H1 (cell line): ENCODE results near the gene CCT4. TPM values are rescaled to one million over a fixed set of nuclear protein-coding genes. Genes with fewer than 3 reads are reported as not detected.

Experiments used
- CTCF ChIA-PET: fragments of 300-600 bp; sonication (Branson Sonifier 250); formaldehyde crosslinking; loops from one replicate; lab custom pipeline; 2021; ENCODE audit not compliant: partially characterized antibody; lab: Charles Lee
- POLR2A ChIA-PET: fragments of 300-600 bp; sonication (Branson Sonifier 250); formaldehyde crosslinking; loops from one replicate; lab custom pipeline; 2021; ENCODE audit warnings: inconsistent platforms; ENCODE audit not compliant: partially characterized antibody; lab: Charles Lee
- DNase-seq, 2 experiments: peaks; one replicate each; pipeline versions ENCODE4 v3.0.0 to v3.0.0-alpha.2; 2010 to 2022; ENCODE audit warnings: low spot score in 2 of 2, low read depth in 1 of 2, mixed read lengths in 1 of 2
- FAIRE-seq: peaks from 2 replicates; lab custom pipeline; 2011; peaks lifted over from hg19 to GRCh38; lab: Jason Lieb, UNC
- H2AFZ ChIP-seq: 2 replicates; pipeline ENCODE4 v1.8.1; 2012; ENCODE audit warnings: low read length, inconsistent platforms
- H2AK5ac ChIP-seq: 2 replicates; pipeline ENCODE4 v1.6.1; 2013; ENCODE audit warnings: low read depth, low read length
- H2BK120ac ChIP-seq: replicated peaks from 2 replicates; pipeline ENCODE3; 2013; ENCODE audit warnings: low read depth, low read length, inconsistent platforms
- H2BK12ac ChIP-seq: 2 replicates; pipeline ENCODE4 v1.6.1; 2013; ENCODE audit warnings: low read depth, low read length
- H2BK15ac ChIP-seq: 2 replicates; pipeline ENCODE4 v1.6.1; 2013; ENCODE audit warnings: low read length
- H2BK20ac ChIP-seq: 2 replicates; pipeline ENCODE4 v1.6.1; 2013; ENCODE audit warnings: low read length
- H2BK5ac ChIP-seq: 2 replicates; pipeline ENCODE4 v1.6.1; 2013; ENCODE audit warnings: low read depth, low read length
- H3K14ac ChIP-seq: 2 replicates; pipeline ENCODE4 v1.6.1; 2013; ENCODE audit warnings: inconsistent platforms; ENCODE audit not compliant: insufficient read length
- H3K18ac ChIP-seq: 2 replicates; pipeline ENCODE4 v1.6.1; 2013; ENCODE audit warnings: low read length; ENCODE audit errors: extremely low read depth
- H3K23ac ChIP-seq: 2 replicates; pipeline ENCODE4 v1.6.1; 2013; ENCODE audit warnings: inconsistent platforms; ENCODE audit not compliant: insufficient read length
- H3K23me2 ChIP-seq: 2 replicates; pipeline ENCODE4 v1.6.1; 2013; ENCODE audit warnings: low read depth, low read length
- H3K27ac ChIP-seq: 2 replicates; pipeline ENCODE4 v1.6.1; 2011; ENCODE audit warnings: low read depth, low read length, inconsistent platforms
- H3K27me3 ChIP-seq, 4 experiments: replicated peaks in 1 of 4; 1 replicate in 1 of 4; 2 replicates in 3 of 4; pipeline versions ENCODE4 v1.6.1 to v1.8.1; 2011 to 2013; ENCODE audit warnings: low read length in 3 of 4, mild to moderate bottlenecking in 3 of 4, inconsistent platforms in 2 of 4, mixed read lengths in 2 of 4, moderate library complexity in 1 of 4; ENCODE audit not compliant: control insufficient read depth in 3 of 4, insufficient read depth in 3 of 4; ENCODE audit errors: extremely low read depth in 1 of 4
- H3K36me3 ChIP-seq, 4 experiments: 2 replicates each; pipeline versions ENCODE4 v1.6.1 to v1.8.1; 2011 to 2013; ENCODE audit warnings: mild to moderate bottlenecking in 4 of 4, low read length in 3 of 4, moderate library complexity in 2 of 4, control low read depth in 1 of 4, inconsistent platforms in 1 of 4; ENCODE audit not compliant: insufficient read depth in 4 of 4, control insufficient read depth in 2 of 4
- H3K4ac ChIP-seq: replicated peaks from 2 replicates; pipeline ENCODE3; 2013; ENCODE audit warnings: low read length, low read depth, mixed read lengths, inconsistent platforms; ENCODE audit not compliant: insufficient read length
- H3K4me1 ChIP-seq, 4 experiments: replicated peaks in 1 of 4; 1 replicate in 1 of 4; 2 replicates in 3 of 4; pipeline versions ENCODE4 v1.6.1 to v1.8.1; 2011 to 2013; ENCODE audit warnings: low read length in 3 of 4, inconsistent platforms in 2 of 4, mixed read lengths in 1 of 4; ENCODE audit not compliant: insufficient read depth in 4 of 4, control insufficient read depth in 3 of 4
- H3K4me2 ChIP-seq, 2 experiments: 2 replicates each; pipeline versions ENCODE4 v1.6.1 to v1.8.1; 2011 to 2013; ENCODE audit warnings: low read depth in 2 of 2, low read length in 2 of 2, control low read depth in 1 of 2, inconsistent platforms in 1 of 2, mild to moderate bottlenecking in 1 of 2; ENCODE audit not compliant: insufficient read depth in 1 of 2
- H3K4me3 ChIP-seq, 4 experiments: fragments of 200-600, 300-600 bp in 1 of 4; sonication (generic), shearing (Covaris generic), sonication (Bioruptor Twin) in 1 of 4; 2 replicates each; pipeline versions ENCODE4 v1.5.1 to v1.8.1; 2011 to 2016; ENCODE audit warnings: low read length in 4 of 4, low read depth in 3 of 4, control low read depth in 2 of 4, inconsistent platforms in 2 of 4, mild to moderate bottlenecking in 2 of 4, mixed read lengths in 1 of 4, moderate library complexity in 1 of 4; ENCODE audit not compliant: insufficient read depth in 2 of 4; ENCODE audit errors: extremely low read depth in 1 of 4
- H3K56ac ChIP-seq: replicated peaks from 2 replicates; pipeline ENCODE3; 2013; ENCODE audit warnings: low read depth, mild to moderate bottlenecking, mixed read lengths, low read length, inconsistent platforms; ENCODE audit not compliant: insufficient read length
- H3K79me1 ChIP-seq: 2 replicates; pipeline ENCODE4 v1.6.1; 2013; ENCODE audit warnings: low read depth, low read length, control low read depth
- H3K79me2 ChIP-seq, 2 experiments: 2 replicates each; pipeline versions ENCODE4 v1.6.1 to v1.8.1; 2012 to 2013; ENCODE audit warnings: low read length in 2 of 2, mild to moderate bottlenecking in 2 of 2, inconsistent platforms in 1 of 2; ENCODE audit not compliant: insufficient read depth in 2 of 2, control insufficient read depth in 1 of 2
- H3K9ac ChIP-seq, 4 experiments: replicated peaks in 1 of 4; 1 replicate in 1 of 4; 2 replicates in 3 of 4; pipeline versions ENCODE4 v1.6.1 to v1.8.1; 2011 to 2013; ENCODE audit warnings: low read depth in 3 of 4, low read length in 3 of 4, control low read depth in 2 of 4, mild to moderate bottlenecking in 2 of 4, moderate library complexity in 2 of 4, inconsistent platforms in 1 of 4; ENCODE audit errors: extremely low read depth in 1 of 4
- H3K9me3 ChIP-seq, 2 experiments: 2 replicates each; pipeline versions ENCODE4 v1.6.1 to v1.8.1; 2012 to 2013; ENCODE audit warnings: mild to moderate bottlenecking in 2 of 2, moderate library complexity in 2 of 2, control low read depth in 1 of 2, inconsistent platforms in 1 of 2, low read depth in 1 of 2, low read length in 1 of 2, mixed read lengths in 1 of 2; ENCODE audit not compliant: insufficient read depth in 2 of 2
- H4K20me1 ChIP-seq, 2 experiments: replicated peaks in 1 of 2; 2 replicates each; pipeline versions ENCODE3 to v1.8.1; 2011 to 2013; ENCODE audit warnings: inconsistent platforms in 2 of 2, low read length in 2 of 2, mild to moderate bottlenecking in 1 of 2; ENCODE audit not compliant: insufficient read depth in 2 of 2, control insufficient read depth in 1 of 2
- H4K5ac ChIP-seq: 2 replicates; pipeline ENCODE4 v1.6.1; 2013; ENCODE audit warnings: low read length, low read depth, mixed read lengths, inconsistent platforms; ENCODE audit not compliant: insufficient read length
- H4K8ac ChIP-seq: 2 replicates; pipeline ENCODE4 v1.8.0; 2013; ENCODE audit warnings: mild to moderate bottlenecking, moderate library complexity, low read length, inconsistent platforms; ENCODE audit not compliant: insufficient read depth; ENCODE audit errors: extremely low read depth
- H4K91ac ChIP-seq: replicated peaks from 2 replicates; pipeline ENCODE3; 2013; ENCODE audit warnings: low read length, mixed read lengths, inconsistent platforms; ENCODE audit not compliant: insufficient read length
- ATF2 ChIP-seq: IDR thresholded peaks from 2 replicates; pipeline ENCODE4 v1.6.1; 2012; ENCODE audit warnings: low read length, inconsistent platforms
- CBX8 ChIP-seq: fragments of 300-800, 300-1000 bp; sonication (generic); IDR thresholded peaks from 2 replicates; pipeline ENCODE4 v1.7.1; 2016; ENCODE audit warnings: low read depth, low read length, borderline replicate concordance
- CHD1 ChIP-seq: IDR thresholded peaks from 2 replicates; pipeline ENCODE4 v1.6.1; 2012; ENCODE audit warnings: low read depth, low read length, improper control_type of control experiment
- CREB1 ChIP-seq: IDR thresholded peaks from 2 replicates; pipeline ENCODE4 v1.6.1; 2012; ENCODE audit warnings: inconsistent platforms
- RFX5 ChIP-seq: IDR thresholded peaks from 2 replicates; pipeline ENCODE4 v1.6.1; 2011; ENCODE audit warnings: low read depth, low read length, improper control_type of control experiment, borderline replicate concordance
- RNF2 ChIP-seq: fragments of 200-900, 300-1000 bp; sonication (generic); IDR thresholded peaks from 2 replicates; pipeline ENCODE4 v1.7.1; 2016; ENCODE audit warnings: borderline replicate concordance, low read depth, mild to moderate bottlenecking, antibody characterized with exemption, low read length; ENCODE audit not compliant: poor library complexity, severe bottlenecking; ENCODE audit errors: missing control alignments
- RXRA ChIP-seq: IDR thresholded peaks from 2 replicates; pipeline ENCODE4 v1.6.1; 2011; ENCODE audit warnings: low read depth, mild to moderate bottlenecking, low read length, moderate library complexity; ENCODE audit not compliant: insufficient read depth
- SIN3A ChIP-seq, 2 experiments: IDR thresholded peaks in 1 of 2; conservative IDR thresholded peaks in 1 of 2; 2 replicates each; pipeline ENCODE4 v1.6.1; 2011 to 2012; ENCODE audit warnings: low read length in 2 of 2, improper control_type of control experiment in 1 of 2, low read depth in 1 of 2, mild to moderate bottlenecking in 1 of 2
- SP1 ChIP-seq: IDR thresholded peaks from 2 replicates; pipeline ENCODE4 v1.6.1; 2011; ENCODE audit warnings: low read depth, low read length
- TAF7 ChIP-seq: optimal IDR thresholded peaks from 2 replicates; pipeline ENCODE3; 2011; ENCODE audit warnings: low read depth, mild to moderate bottlenecking, inconsistent platforms, low read length, moderate library complexity, borderline replicate concordance
- TBP ChIP-seq: IDR thresholded peaks from 2 replicates; pipeline ENCODE4 v1.6.1; 2011; ENCODE audit warnings: low read depth, low read length, improper control_type of control experiment
- YY1 ChIP-seq: IDR thresholded peaks from 2 replicates; pipeline ENCODE4 v1.6.1; 2011; ENCODE audit warnings: low read depth, mild to moderate bottlenecking, low read length
- ZNF274 ChIP-seq: IDR thresholded peaks from 2 replicates; pipeline ENCODE4 v1.7.0; 2012; ENCODE audit warnings: low read length, borderline replicate concordance; ENCODE audit errors: extremely low read depth
- polyA plus RNA-seq, 7 experiments: library from polyadenylated mRNA; depleted of rRNA in 3 of 7; stranded (reverse) in 5 of 7; unstranded in 2 of 7; fragments of >200 nt in 5 of 7; fragments of 200-250 nt in 2 of 7; gene quantifications; 1 replicate in 5 of 7; 2 replicates in 1 of 7; 4 replicates in 1 of 7; pipeline versions ENCODE4 v1.2.1 to v1.2.3, GENCODE V29; 2011 to 2013; ENCODE audit warnings: missing spikeins in 2 of 7, mixed read lengths in 2 of 7
- total RNA-seq: library from RNA; stranded (reverse); fragmentation: NEBNext Ultra II Directional; extraction: Animal tissue kit (Norgen Biotek cat#: 25700); gene quantifications from 2 replicates; pipeline ENCODE4 v1.2.1, GENCODE V29; 2021

The CCT4 gene
- total and polyA plus RNA-seq, 2 of the 8 experiments (the other 6 are each of a cell fraction or from before 2014, with no cell fraction given) = 129 to 359 TPM

DNA sequence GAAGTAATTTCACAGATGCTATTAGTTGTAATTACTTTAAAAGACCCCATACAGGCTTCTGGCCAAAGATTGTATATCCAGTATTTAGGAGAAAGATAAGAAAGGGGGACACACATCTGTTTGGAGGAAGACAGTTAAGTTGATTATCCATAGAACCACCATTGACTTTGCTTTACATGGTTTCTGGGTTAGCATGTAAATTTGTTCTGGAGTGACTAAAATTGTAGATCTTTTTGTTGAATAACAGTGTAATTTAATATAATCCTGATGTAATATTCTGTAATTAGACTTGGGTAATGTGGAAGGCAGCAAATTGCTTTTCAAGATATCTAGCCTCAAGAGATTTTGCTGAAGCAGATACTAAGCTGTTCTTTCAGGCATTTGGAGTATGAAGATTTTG lies 34.3 kb upstream of the CCT4 start:
- H2BK5ac ChIP-seq = no peak overlapping the region
- H4K20me1 ChIP-seq = no peaks in the 10 kb centered on the region
- 0 out of 8 replicates have a peak, but pooled peaks cover 0 to 3% (median 0%) of the 10 kb centered on the region in 4 experiments for H3K36me3 ChIP-seq
- no peak overlapping the region for H3K4me2 ChIP-seq
- H2BK120ac ChIP-seq = no peak overlapping the region
- no peak overlapping the region for H3K14ac ChIP-seq
- no peaks in the 10 kb centered on the region for H3K4me1 ChIP-seq
- FAIRE-seq (no peak), DNase-seq (no peak)
- H2AK5ac ChIP-seq = no peak overlapping the region
- no peak overlapping the region for H2BK12ac ChIP-seq
- no peak overlapping the region for H3K23ac ChIP-seq
- CTCF ChIA-PET = interaction anchor here (0.5 to 0.9 kb wide), 2 partner anchors 10 to 411 kb away, joined by 3 to 4 read pairs; no protein-coding TSS in a partner anchor
- H3K4me3 ChIP-seq = no peak overlapping the region
- H2BK20ac ChIP-seq = no peak overlapping the region
- H3K9me3 ChIP-seq = peaks cover 0 to 8% of the 10 kb centered on the region in 2 experiments; a peak in 2 of 4 replicates
- no peak overlapping the region for H2AFZ ChIP-seq
- H3K18ac ChIP-seq = no peak overlapping the region
- H4K91ac ChIP-seq = no peak overlapping the region
- no peak overlapping the region for H4K8ac ChIP-seq
- H2BK15ac ChIP-seq = no peak overlapping the region
- no peak overlapping the region for H3K9ac ChIP-seq
- H4K5ac ChIP-seq = no peak overlapping the region
- no peaks in the 10 kb centered on the region for H3K79me1 ChIP-seq
- H3K27ac ChIP-seq = no peak overlapping the region
- H3K27me3 ChIP-seq = 0 out of 7 replicates have a peak, but pooled peaks cover 0 to 2% (median 0%) of the 10 kb centered on the region in 4 experiments
- H3K23me2 ChIP-seq = 0 out of 2 replicates have a peak, but pooled peaks cover 2% of the 10 kb centered on the region
- POLR2A ChIA-PET = interaction anchor here (0.9 kb wide), 1 partner anchor 12 kb away, joined by 4 read pairs; no protein-coding TSS in a partner anchor
- H3K4ac ChIP-seq = no peak overlapping the region
- no peak overlapping the region for H3K56ac ChIP-seq
- H3K79me2 ChIP-seq = no peaks in the 10 kb centered on the region
- TF ChIP-seq ATF2 (no peak), CHD1 (no peak), SP1 (no peak), ZNF274 (no peak), CREB1 (no peak), YY1 (no peak), CBX8 (no peak), RFX5 (no peak), RXRA (no peak), TAF7 (no peak), SIN3A (conservative IDR thresholded peaks at IDR 0.05 in 1 of 2, IDR thresholded peaks at IDR 0.05 in 1 of 2; ENCODE audit: low read depth in 1 of 2, low read length in 2 of 2) (no peak), TBP (no peak), RNF2 (no peak)
